SK-N-MC (cell line): ENCODE measurements around the gene TAB2.

ENCODE experiments used
- EZH2 ChIP-seq: fragments of 200-600 bp; sonication (generic); IDR thresholded peaks from one replicate; pipeline ENCODE4 v1.6.1; 2017; ENCODE audit warnings: antibody characterized with exemption
- FOXP2 ChIP-seq: optimal IDR thresholded peaks from 2 replicates; pipeline ENCODE3; 2011; ENCODE audit warnings: mild to moderate bottlenecking, moderate library complexity; ENCODE audit not compliant: insufficient read depth; ENCODE audit errors: extremely low read length, control extremely low read depth
- POLR2AphosphoS5 ChIP-seq: IDR thresholded peaks from 2 replicates; pipeline ENCODE4 v1.6.1; 2012; ENCODE audit warnings: mild to moderate bottlenecking, low read depth, low read length, borderline replicate concordance

- no peak for TF ChIP-seq POLR2AphosphoS5
- TF ChIP-seq EZH2: no peak
- TF ChIP-seq FOXP2: no peak
These were observed 43.0 kb downstream of the TAB2 start for GRCh38 chr6:149360536-149360935.
